Mesendoderm (in vitro differentiated cells): ENCODE data around the gene TAOK1.
A peak's percentile ranks its signal among the peaks of the same experiment; 100 is the strongest.

ENCODE experiments used
- DNase-seq: peaks from one replicate; pipeline ENCODE4 v3.0.0; 2013
- H2AK5ac ChIP-seq: 2 replicates; pipeline ENCODE4 v1.6.1; 2013; ENCODE audit warnings: low read length, inconsistent platforms
- H2BK120ac ChIP-seq: 2 replicates; pipeline ENCODE4 v1.6.1; 2013; ENCODE audit warnings: low read depth, mild to moderate bottlenecking, low read length, moderate library complexity, mixed read lengths
- H2BK15ac ChIP-seq: replicated peaks from 2 replicates; pipeline ENCODE4 v1.6.1; 2013; ENCODE audit warnings: low read depth, mild to moderate bottlenecking, moderate library complexity
- H2BK5ac ChIP-seq: 2 replicates; pipeline ENCODE4 v1.6.1; 2013; ENCODE audit warnings: low read length, inconsistent platforms
- H3K18ac ChIP-seq: 2 replicates; pipeline ENCODE4 v1.6.1; 2013; ENCODE audit warnings: mild to moderate bottlenecking, low read length, mixed read lengths
- H3K23ac ChIP-seq: one replicate; pipeline ENCODE4 v1.6.1; 2013; ENCODE audit warnings: low read length
- H3K27ac ChIP-seq: 2 replicates; pipeline ENCODE4 v1.5.1; 2013; ENCODE audit warnings: low read depth, mild to moderate bottlenecking, inconsistent platforms, low read length, moderate library complexity
- H3K27me3 ChIP-seq: 2 replicates; pipeline ENCODE4 v1.6.1; 2013; ENCODE audit warnings: low read length, control low read depth, mild to moderate bottlenecking, inconsistent platforms; ENCODE audit not compliant: insufficient read depth, poor library complexity
- H3K36me3 ChIP-seq: 2 replicates; pipeline ENCODE4 v1.6.1; 2013; ENCODE audit warnings: low read length, inconsistent platforms; ENCODE audit not compliant: control insufficient read depth, insufficient read depth
- H3K4ac ChIP-seq: one replicate; pipeline ENCODE4 v1.6.1; 2013; ENCODE audit warnings: low read depth, mild to moderate bottlenecking, low read length, moderate library complexity
- H3K4me1 ChIP-seq: 2 replicates; pipeline ENCODE4 v1.6.1; 2013; ENCODE audit warnings: low read depth, low read length, inconsistent platforms; ENCODE audit not compliant: control insufficient read depth
- H3K4me2 ChIP-seq: 2 replicates; pipeline ENCODE4 v1.6.1; 2013; ENCODE audit warnings: low read length
- H3K4me3 ChIP-seq: 2 replicates; pipeline ENCODE4 v1.5.1; 2013; ENCODE audit warnings: mild to moderate bottlenecking, low read length
- H3K56ac ChIP-seq: one replicate; pipeline ENCODE4 v1.6.1; 2013; ENCODE audit warnings: low read length
- H3K79me1 ChIP-seq: 2 replicates; pipeline ENCODE4 v1.6.1; 2013; ENCODE audit warnings: low read length, inconsistent platforms
- H3K79me2 ChIP-seq: 2 replicates; pipeline ENCODE4 v1.6.1; 2013; ENCODE audit warnings: mild to moderate bottlenecking, low read length; ENCODE audit not compliant: control insufficient read depth, insufficient read depth
- H3K9ac ChIP-seq: 2 replicates; pipeline ENCODE4 v1.6.1; 2013; ENCODE audit warnings: low read length, inconsistent platforms
- H4K5ac ChIP-seq: one replicate; pipeline ENCODE4 v1.6.1; 2013; ENCODE audit warnings: low read length
- H4K8ac ChIP-seq: one replicate; pipeline ENCODE4 v1.6.1; 2013; ENCODE audit warnings: low read depth, mild to moderate bottlenecking, control low read depth, low read length, moderate library complexity
- WGBS: extraction: QIAGEN DNeasy Blood & Tissue Kit; methylation state at CpG from one replicate; pipeline ENCODE4 v1.1.7; 2013; ENCODE audit warnings: low lambda C conversion rate, missing lambda C conversion rate; ENCODE audit not compliant: insufficient coverage; ENCODE audit errors: extremely low coverage; 5-methylcytosine and 5-hydroxymethylcytosine counted together

TAOK1 gene

GRCh38 chr17:29571486-29571882, 181.3 kb downstream of the TAOK1 start:
- peaks cover 2% of the 10 kb centered on the region for H3K27me3 ChIP-seq
- no peak overlapping the region for H2BK120ac ChIP-seq
- no peak overlapping the region for H3K4me2 ChIP-seq

GRCh38 chr17:29571883-29572681, 181.9 kb downstream of the TAOK1 start:
- no peak overlapping the region for H2BK5ac ChIP-seq
- H3K27ac ChIP-seq: no peak overlapping the region
- H3K79me1 ChIP-seq: no peaks in the 10 kb centered on the region
- no CpG with 5 or more reads among the region's 30 CpGs for WGBS
- peaks cover 7% of the 10 kb centered on the region for H3K36me3 ChIP-seq
- no peaks in the 10 kb centered on the region for H3K27me3 ChIP-seq
- peak overlapping the region; percentile 73 for H3K56ac ChIP-seq
- no peak overlapping the region for H3K9ac ChIP-seq
- peaks cover 4% of the 10 kb centered on the region for H3K4me1 ChIP-seq
- no peak overlapping the region for H4K8ac ChIP-seq
- H2AK5ac ChIP-seq: no peak overlapping the region
- H3K4ac ChIP-seq: no peak overlapping the region
- H2BK120ac ChIP-seq: no peak overlapping the region
- H4K5ac ChIP-seq: no peak overlapping the region
- no peak overlapping the region for H2BK15ac ChIP-seq
- H3K4me3 ChIP-seq: no peak overlapping the region
- no peaks in the 10 kb centered on the region for H3K79me2 ChIP-seq
- H3K4me2 ChIP-seq: no peak overlapping the region
- no peak overlapping the region for H3K23ac ChIP-seq
- no peak overlapping the region for H3K18ac ChIP-seq
- no peak for DNase-seq

More at GRCh38 chr17:29571486-29571882, 181.3 kb downstream of the TAOK1 start:
- H3K23ac ChIP-seq: no peak overlapping the region
- no peak overlapping the region for H3K56ac ChIP-seq
- no peak overlapping the region for H3K9ac ChIP-seq
- no peaks in the 10 kb centered on the region for H3K79me2 ChIP-seq
- no peak overlapping the region for H3K27ac ChIP-seq
- H4K5ac ChIP-seq: no peak overlapping the region
- H2AK5ac ChIP-seq: no peak overlapping the region
- H3K4ac ChIP-seq: no peak overlapping the region
- H2BK5ac ChIP-seq: no peak overlapping the region
- DNase-seq: no peak
- H3K79me1 ChIP-seq: no peaks in the 10 kb centered on the region
- H4K8ac ChIP-seq: no peak overlapping the region
- H3K18ac ChIP-seq: no peak overlapping the region
- no peak overlapping the region for H2BK15ac ChIP-seq
- H3K36me3 ChIP-seq: peaks cover 7% of the 10 kb centered on the region
- H3K4me3 ChIP-seq: no peak overlapping the region
- no CpG with 5 or more reads among the region's 6 CpGs for WGBS
- H3K4me1 ChIP-seq: peaks cover 4% of the 10 kb centered on the region

- Histone ChIP-seq H3K56ac (peak overlapping the region; percentile 73), H3K4ac (no peak overlapping the region), H3K79me1 (no peaks in the 10 kb centered on the region), H3K9ac (peak overlapping the region; percentile 45), H2BK5ac (no peak overlapping the region), H2AK5ac (no peak overlapping the region), H3K27me3 (no peaks in the 10 kb centered on the region), H3K36me3 (peaks cover 7% of the 10 kb centered on the region), H4K8ac (no peak overlapping the region), H2BK120ac (no peak overlapping the region), H3K18ac (no peak overlapping the region), H3K23ac (no peak overlapping the region), H3K4me1 (peaks cover 4% of the 10 kb centered on the region), H3K27ac (no peak overlapping the region), H3K4me3 (no peak overlapping the region), H3K4me2 (peak overlapping the region; percentile 12), H2BK15ac (no peak overlapping the region), H4K5ac (no peak overlapping the region), H3K79me2 (no peaks in the 10 kb centered on the region)
- no peak for DNase-seq
- WGBS: no CpG with 5 or more reads among the region's 62 CpGs
Observed at GRCh38 chr17:29572691-29573557, 182.8 kb downstream of the TAOK1 start.

GRCh38 chr17:29573558-29573869, 183.4 kb downstream of the TAOK1 start:
- Histone ChIP-seq H3K56ac (no peak overlapping the region), H3K23ac (no peak overlapping the region), H3K9ac (no peak overlapping the region), H2BK120ac (no peak overlapping the region), H3K79me1 (no peaks in the 10 kb centered on the region), H2AK5ac (no peak overlapping the region), H3K79me2 (no peaks in the 10 kb centered on the region), H3K4me2 (no peak overlapping the region), H3K18ac (no peak overlapping the region), H3K4ac (no peak overlapping the region), H2BK15ac (no peak overlapping the region), H3K4me1 (peaks cover 4% of the 10 kb centered on the region), H2BK5ac (no peak overlapping the region), H3K36me3 (peaks cover 7% of the 10 kb centered on the region), H4K8ac (no peak overlapping the region), H4K5ac (no peak overlapping the region), H3K4me3 (no peak overlapping the region), H3K27ac (no peak overlapping the region), H3K27me3 (no peaks in the 10 kb centered on the region)
- DNase-seq: no peak
- no CpG with 5 or more reads among the region's 6 CpGs for WGBS

- Histone ChIP-seq H3K4ac (no peak overlapping the region), H3K36me3 (peaks cover 7% of the 10 kb centered on the region), H2BK120ac (no peak overlapping the region), H3K79me1 (no peaks in the 10 kb centered on the region), H4K8ac (no peak overlapping the region), H3K18ac (no peak overlapping the region), H3K27me3 (no peaks in the 10 kb centered on the region), H3K27ac (no peak overlapping the region), H2BK15ac (no peak overlapping the region), H3K4me1 (peaks cover 3% of the 10 kb centered on the region), H3K79me2 (no peaks in the 10 kb centered on the region), H3K4me2 (no peak overlapping the region), H3K4me3 (no peak overlapping the region), H3K56ac (no peak overlapping the region), H3K23ac (no peak overlapping the region), H2AK5ac (no peak overlapping the region), H3K9ac (no peak overlapping the region), H4K5ac (no peak overlapping the region), H2BK5ac (no peak overlapping the region)
- no peak for DNase-seq
- no CpG with 5 or more reads among the region's 14 CpGs for WGBS
Observed at GRCh38 chr17:29573871-29574731, 183.9 kb downstream of the TAOK1 start.
